ENCODE measurements around the gene MTOR.

MTOR gene

GRCh38 chr1:11211925-11212587, 50.3 kb downstream of the MTOR start:
- TF ChIP-seq CTCF (conservative IDR thresholded peaks at IDR 0.05) (no peak), ZFX (IDR thresholded peaks at IDR 0.05) (no peak)
- no peak overlapping the region for H3K27ac ChIP-seq

- no peak overlapping the region for H3K27ac ChIP-seq
These were observed 50.9 kb downstream of the MTOR start for GRCh38 chr1:11211461-11211860.

GRCh38 chr1:11207898-11208611, 54.3 kb downstream of the MTOR start:
- no peak overlapping the region for H3K27ac ChIP-seq
- TF ChIP-seq ZFX (IDR thresholded peaks at IDR 0.05): no peak
- TF ChIP-seq CTCF (conservative IDR thresholded peaks at IDR 0.05): no peak

More at GRCh38 chr1:11211461-11211860, 50.9 kb downstream of the MTOR start:
- no peak for TF ChIP-seq ZFX (IDR thresholded peaks at IDR 0.05)
- no peak for TF ChIP-seq CTCF (conservative IDR thresholded peaks at IDR 0.05)

DNA sequence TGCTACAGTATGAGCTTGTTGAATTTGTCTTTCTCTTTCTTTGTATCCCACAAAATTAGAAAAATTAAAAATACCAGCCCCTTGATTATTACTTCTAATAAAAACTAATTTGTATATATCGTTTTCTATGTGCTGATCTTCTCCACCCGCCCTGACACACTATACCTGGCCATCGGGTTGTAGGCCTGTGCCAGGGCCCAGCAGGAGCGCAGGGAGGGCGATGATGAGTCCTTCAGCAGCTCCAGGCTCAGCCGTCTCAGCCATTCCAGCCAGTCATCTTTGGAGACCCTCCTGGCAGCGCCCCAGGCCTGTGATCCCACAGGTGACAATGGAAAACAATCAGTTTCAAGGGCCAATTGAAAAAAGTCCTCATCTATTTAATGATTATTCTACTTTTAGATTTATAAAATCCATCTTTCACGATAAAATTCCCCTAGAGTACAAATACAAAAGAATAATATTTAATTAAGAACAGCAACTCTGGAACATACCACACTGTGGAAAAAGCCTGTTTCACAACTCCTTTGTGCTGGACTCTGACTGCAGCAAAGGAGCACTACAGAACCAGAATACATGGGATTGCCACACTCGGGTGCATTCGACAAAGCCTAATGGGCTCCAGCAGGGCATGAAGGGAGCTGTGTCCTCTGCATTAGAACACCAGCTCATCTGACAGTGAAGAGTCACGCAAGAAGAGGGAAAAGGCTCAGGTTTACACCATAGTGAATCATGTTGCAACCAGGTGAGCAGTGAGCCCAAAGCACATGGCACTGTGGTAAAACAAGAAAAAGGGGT, 57.8 kb downstream of the MTOR start:
- H3K27ac ChIP-seq: no peak overlapping the region
- TF ChIP-seq ZFX (IDR thresholded peaks at IDR 0.05) (no peak), CTCF (conservative IDR thresholded peaks at IDR 0.05) (no peak)

- H3K27ac ChIP-seq: no peak overlapping the region
- no peak for TF ChIP-seq CTCF (conservative IDR thresholded peaks at IDR 0.05)
- no peak for TF ChIP-seq ZFX (IDR thresholded peaks at IDR 0.05)
These were observed 63.3 kb downstream of the MTOR start for GRCh38 chr1:11198851-11199594.

- no peak overlapping the region for H3K27ac ChIP-seq
- no peak for TF ChIP-seq CTCF (conservative IDR thresholded peaks at IDR 0.05)
- no peak for TF ChIP-seq ZFX (IDR thresholded peaks at IDR 0.05)
These were observed 64.1 kb downstream of the MTOR start for GRCh38 chr1:11198257-11198656.
